Spleen (tissue), 11 donors: Measurements from ENCODE around the gene AP3B1. TPM values are rescaled to one million over a fixed set of nuclear protein-coding genes. Genes with fewer than 3 reads are reported as not detected.

Experiments
- DNase-seq: peaks from one replicate; pipeline ENCODE4 v3.0.0-alpha.2; 2020
- H3K27ac ChIP-seq, 8 donors: fragments of 200-600 bp; sonication (generic) in 7 of 8; 1 replicate in 4 of 8; 2 replicates in 4 of 8; pipeline versions ENCODE4 v1.5.0 to v1.8.0; 2016 to 2021; ENCODE audit warnings: inconsistent platforms in 4 of 8, mild to moderate bottlenecking in 4 of 8, moderate library complexity in 1 of 8
- H3K27me3 ChIP-seq, 7 donors: fragments of 200-600 bp; sonication (generic) in 6 of 7; replicated peaks in 1 of 7; 1 replicate in 4 of 7; 2 replicates in 3 of 7; pipeline versions ENCODE4 v1.5.0 to v1.8.0; 2016 to 2021; ENCODE audit warnings: inconsistent platforms in 3 of 7, mild to moderate bottlenecking in 1 of 7
- H3K36me3 ChIP-seq, 6 donors: fragments of 200-600 bp; sonication (generic) in 5 of 6; 1 replicate in 4 of 6; 2 replicates in 2 of 6; pipeline versions ENCODE4 v1.5.0 to v1.8.0; 2016 to 2021; ENCODE audit warnings: inconsistent platforms in 2 of 6
- H3K4me1 ChIP-seq, 6 donors: fragments of 200-600 bp; sonication (generic) in 5 of 6; 1 replicate in 3 of 6; 2 replicates in 3 of 6; pipeline versions ENCODE4 v1.5.0 to v1.8.0; 2016 to 2021; ENCODE audit warnings: inconsistent platforms in 3 of 6
- H3K4me3 ChIP-seq, 8 donors: fragments of 200-600 bp; sonication (generic) in 7 of 8; 1 replicate in 4 of 8; 2 replicates in 4 of 8; pipeline versions ENCODE4 v1.5.0 to v1.8.0; 2016 to 2021; ENCODE audit warnings: inconsistent platforms in 4 of 8, mild to moderate bottlenecking in 4 of 8, moderate library complexity in 2 of 8
- H3K9me3 ChIP-seq, 8 donors: fragments of 200-600 bp; sonication (generic) in 7 of 8; 1 replicate in 4 of 8; 2 replicates in 4 of 8; pipeline versions ENCODE4 v1.5.0 to v1.8.0; 2016 to 2021; ENCODE audit warnings: inconsistent platforms in 4 of 8
- POLR2A ChIP-seq, 3 donors: fragments of 450-650 bp; IDR thresholded peaks; one replicate each; pipeline ENCODE4 v1.5.1; 2017; ENCODE audit warnings: antibody characterized with exemption in 3 of 3, mild to moderate bottlenecking in 1 of 3
- POLR2AphosphoS5 ChIP-seq, 3 donors: sonication (generic); formaldehyde crosslinking; IDR thresholded peaks; one replicate each; pipeline ENCODE4 v1.5.1; 2017; ENCODE audit warnings: antibody characterized with exemption in 3 of 3
- WGBS, 5 donors: extraction: QIAGEN DNeasy Blood & Tissue Kit in 3 of 5; methylation state at CpG; one replicate each; pipeline versions ENCODE4 v1.1.5 to v1.1.7; 2013 to 2018; 5-methylcytosine and 5-hydroxymethylcytosine counted together
- intact Hi-C: fragments of 100-400 bp; cut with DNase I; formaldehyde crosslinking; loops from one replicate; pipeline ENCODE4 v1.15.0; 2023; ENCODE audit warnings: low total_unique reads
- polyA plus RNA-seq, 3 donors: library from polyadenylated mRNA; stranded (reverse); fragments of 200-250 nt; gene quantifications; one replicate each; pipeline ENCODE4 v1.2.1, GENCODE V29; 2013
- total RNA-seq, 7 donors: library from RNA; depleted of rRNA in 3 of 7; stranded (reverse); fragments of >200 nt in 3 of 7; fragmentation: NEBNext Ultra II Directional in 4 of 7; extraction: Animal tissue kit (Norgen Biotek cat#: 25700) in 4 of 7; gene quantifications; one replicate each; pipeline versions ENCODE4 v1.1.0 to v1.2.1, GENCODE V29; 2016 to 2021
- TF ChIP-seq, protein P1 (sequence below), 11 experiments: fragments of 200-600 bp in 7 of 11; fragments of 450-650 bp in 4 of 11; sonication (generic) in 4 of 11; IDR thresholded peaks in 8 of 11; conservative IDR thresholded peaks in 3 of 11; 1 replicate in 7 of 11; 2 replicates in 4 of 11; pipeline versions ENCODE4 v1.4.0 to v1.8.0; 2016 to 2021; ENCODE audit warnings: antibody characterized with exemption in 11 of 11, inconsistent platforms in 4 of 11, mild to moderate bottlenecking in 1 of 11
- donor health status: healthy with polysubstance abuse.
- donor health status: DM: no; HTN: no; CAD: no; lungs with moderate emphysema.
- donor health status: DM: no; HTN: no; CAD: no.
- donor health status: Bipolar disorder and iron deficiency.
- donor health status: healthy.
- donor health status: DM: no; HTN: no; CAD: no.
- donor health status: DM: yes; HTN: yes; CAD: no.

Gene AP3B1
- total and polyA plus RNA-seq, 10 donors, result 27.9 to 76.2 (median 48.2) TPM

DNA sequence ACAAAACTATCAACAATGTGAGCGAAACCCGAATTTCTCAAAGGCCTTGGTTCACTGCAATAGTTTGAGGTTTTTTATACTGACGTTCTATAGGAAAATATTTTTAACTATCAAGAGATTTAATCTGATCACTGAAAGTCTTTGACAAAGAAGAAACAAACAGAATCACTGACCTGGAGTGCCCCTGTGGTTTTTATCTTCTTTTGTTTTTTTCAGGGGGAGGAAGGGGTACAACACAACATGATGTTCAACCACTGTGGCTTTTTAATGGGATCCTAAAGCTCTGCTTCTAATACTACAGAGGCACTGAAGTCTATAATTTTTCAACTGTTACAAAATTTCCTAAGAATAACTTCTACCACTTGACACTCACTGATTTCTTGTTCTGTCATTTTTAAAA lies 185.9 kb downstream of the AP3B1 start:
- intact Hi-C loops, result no loop called here
- peaks cover 0 to 64% (median 5%) of the 10 kb centered on the region in 6 donors for H3K36me3 ChIP-seq
- DNase-seq, result no peak
- no peak for TF ChIP-seq POLR2A (IDR thresholded peaks at IDR 0.05)
- no peak for TF ChIP-seq POLR2AphosphoS5 (IDR thresholded peaks at IDR 0.05)
- TF ChIP-seq, protein P1, sequence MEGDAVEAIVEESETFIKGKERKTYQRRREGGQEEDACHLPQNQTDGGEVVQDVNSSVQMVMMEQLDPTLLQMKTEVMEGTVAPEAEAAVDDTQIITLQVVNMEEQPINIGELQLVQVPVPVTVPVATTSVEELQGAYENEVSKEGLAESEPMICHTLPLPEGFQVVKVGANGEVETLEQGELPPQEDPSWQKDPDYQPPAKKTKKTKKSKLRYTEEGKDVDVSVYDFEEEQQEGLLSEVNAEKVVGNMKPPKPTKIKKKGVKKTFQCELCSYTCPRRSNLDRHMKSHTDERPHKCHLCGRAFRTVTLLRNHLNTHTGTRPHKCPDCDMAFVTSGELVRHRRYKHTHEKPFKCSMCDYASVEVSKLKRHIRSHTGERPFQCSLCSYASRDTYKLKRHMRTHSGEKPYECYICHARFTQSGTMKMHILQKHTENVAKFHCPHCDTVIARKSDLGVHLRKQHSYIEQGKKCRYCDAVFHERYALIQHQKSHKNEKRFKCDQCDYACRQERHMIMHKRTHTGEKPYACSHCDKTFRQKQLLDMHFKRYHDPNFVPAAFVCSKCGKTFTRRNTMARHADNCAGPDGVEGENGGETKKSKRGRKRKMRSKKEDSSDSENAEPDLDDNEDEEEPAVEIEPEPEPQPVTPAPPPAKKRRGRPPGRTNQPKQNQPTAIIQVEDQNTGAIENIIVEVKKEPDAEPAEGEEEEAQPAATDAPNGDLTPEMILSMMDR (IDR thresholded peaks at IDR 0.05 in 8 of 11, conservative IDR thresholded peaks at IDR 0.05 in 3 of 11), result no peak
- H3K9me3 ChIP-seq, result no peaks in the 10 kb centered on the region
- H3K27me3 ChIP-seq, result no peaks in the 10 kb centered on the region
- WGBS, 5 donors, result 63 to 88% (median 78%) methylated on average over 3 of the region's 3 CpGs
- peak overlapping the region in 6 of 8 donors; percentile 16 to 81 (median 62) for H3K27ac ChIP-seq
- H3K4me3 ChIP-seq, result no peak overlapping the region
- peaks cover 0 to 46% (median 0%) of the 10 kb centered on the region in 6 donors for H3K4me1 ChIP-seq

DNA sequence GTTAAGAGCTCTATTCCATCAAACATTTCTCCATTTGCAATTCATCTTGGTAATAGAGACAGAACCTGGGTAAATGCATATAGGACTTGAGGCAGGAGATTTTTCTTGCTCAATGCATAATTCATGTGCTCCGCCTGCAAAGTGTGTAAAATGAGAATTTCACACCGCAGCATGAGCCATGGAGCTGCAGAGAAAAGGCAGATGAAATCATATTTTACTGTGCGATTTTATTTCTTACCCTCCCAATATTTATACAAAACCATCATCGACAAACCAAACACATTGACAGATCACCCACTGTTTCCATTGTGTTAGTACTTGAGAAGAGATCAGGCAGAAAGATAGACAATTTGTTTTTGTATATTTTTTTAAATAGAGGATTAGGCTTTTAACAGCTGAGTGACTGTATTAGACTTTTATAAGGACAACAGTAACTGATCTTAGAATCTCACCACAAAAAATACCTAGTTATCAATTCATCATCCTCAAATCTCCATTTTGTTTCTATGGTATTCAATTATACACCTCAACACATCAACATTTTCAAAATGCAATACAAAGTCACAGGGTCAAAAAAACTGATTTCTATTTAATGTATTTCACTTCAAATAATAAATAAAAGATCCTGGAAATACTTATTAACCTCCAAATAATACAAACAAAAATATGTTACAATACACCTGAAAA lies 191.1 kb downstream of the AP3B1 start:
- Histone ChIP-seq H3K4me3 (no peak overlapping the region), H3K36me3 (peaks cover 0 to 60% (median 20%) of the 10 kb centered on the region in 6 donors), H3K27me3 (no peaks in the 10 kb centered on the region), H3K9me3 (no peaks in the 10 kb centered on the region), H3K27ac (no peak overlapping the region), H3K4me1 (peaks cover 0 to 16% (median 0%) of the 10 kb centered on the region in 6 donors)
- intact Hi-C loops, result no loop called here
- TF ChIP-seq POLR2A (IDR thresholded peaks at IDR 0.05), result no peak
- TF ChIP-seq, protein P1 (IDR thresholded peaks at IDR 0.05 in 8 of 11, conservative IDR thresholded peaks at IDR 0.05 in 3 of 11), result no peak
- no peak for TF ChIP-seq POLR2AphosphoS5 (IDR thresholded peaks at IDR 0.05)
- no peak for DNase-seq
- 87 to 97% (median 96%) methylated on average over 4 of the region's 4 CpGs for WGBS, 5 donors

DNA sequence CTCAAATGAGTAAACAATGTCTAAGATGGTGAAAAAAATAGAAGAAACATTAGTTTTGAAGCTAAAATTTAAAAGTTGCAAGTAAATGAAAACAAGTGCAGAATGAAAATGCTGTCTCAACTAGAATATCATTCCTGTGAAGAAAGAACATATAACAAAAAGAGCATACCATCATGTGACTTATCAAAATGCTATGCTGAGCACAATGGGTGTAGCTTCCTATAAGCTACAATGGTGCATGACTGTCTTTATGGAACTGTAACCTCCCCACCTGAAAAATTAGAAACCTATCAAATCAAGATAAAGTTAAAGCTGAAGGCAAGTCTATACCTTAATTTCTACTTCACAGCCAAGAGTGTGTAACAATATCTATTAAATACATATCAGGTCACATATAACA lies 192.0 kb downstream of the AP3B1 start:
- Histone ChIP-seq H3K36me3 (peaks cover 0 to 56% (median 20%) of the 10 kb centered on the region in 6 donors), H3K9me3 (no peaks in the 10 kb centered on the region), H3K4me1 (peaks cover 0 to 7% (median 0%) of the 10 kb centered on the region in 6 donors), H3K27me3 (no peaks in the 10 kb centered on the region), H3K27ac (no peak overlapping the region), H3K4me3 (no peak overlapping the region)
- intact Hi-C loops, result no loop called here
- TF ChIP-seq POLR2AphosphoS5 (IDR thresholded peaks at IDR 0.05) (no peak), POLR2A (IDR thresholded peaks at IDR 0.05) (no peak)
- TF ChIP-seq, protein P1 (IDR thresholded peaks at IDR 0.05 in 8 of 11, conservative IDR thresholded peaks at IDR 0.05 in 3 of 11), result no peak
- DNase-seq, result no peak

DNA sequence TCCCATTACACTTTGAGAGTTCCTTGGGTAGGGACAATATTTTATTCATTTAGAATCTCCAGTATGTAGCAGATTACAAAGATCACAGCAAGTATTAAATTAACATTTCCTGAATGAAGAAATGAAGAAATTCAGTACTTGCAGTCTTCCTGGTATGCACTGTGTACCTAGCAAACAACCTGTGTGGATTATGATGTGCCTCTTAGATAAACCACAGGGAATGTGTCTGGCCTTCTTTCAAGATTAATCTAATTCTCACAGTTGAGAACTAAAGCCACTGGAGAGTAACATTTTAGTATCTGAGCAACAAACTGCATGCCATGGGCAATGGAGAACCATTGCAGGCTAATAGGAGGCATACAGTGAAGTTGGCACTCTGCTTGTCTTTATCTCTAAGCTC lies 199.4 kb downstream of the AP3B1 start:
- intact Hi-C loops, result no loop called here
- H3K4me1 ChIP-seq, result no peaks in the 10 kb centered on the region
- no peaks in the 10 kb centered on the region for H3K9me3 ChIP-seq
- H3K27ac ChIP-seq, result no peak overlapping the region
- H3K27me3 ChIP-seq, result no peaks in the 10 kb centered on the region
- H3K4me3 ChIP-seq, result no peak overlapping the region
- TF ChIP-seq POLR2AphosphoS5 (IDR thresholded peaks at IDR 0.05) (no peak), POLR2A (IDR thresholded peaks at IDR 0.05) (no peak)
- TF ChIP-seq, protein P1 (IDR thresholded peaks at IDR 0.05 in 8 of 11, conservative IDR thresholded peaks at IDR 0.05 in 3 of 11), result no peak
- DNase-seq, result no peak
- peaks cover 0 to 81% (median 21%) of the 10 kb centered on the region in 6 donors for H3K36me3 ChIP-seq
